GM12891 (cell line): Measurements from ENCODE around the gene NOX1.

Source experiments
- PAX5 ChIP-seq: IDR thresholded peaks from 2 replicates; pipeline ENCODE4 v1.6.1; 2011; ENCODE audit warnings: low read length, moderate library complexity, mild to moderate bottlenecking; ENCODE audit not compliant: insufficient read depth, severe bottlenecking
- POLR2A ChIP-seq: IDR thresholded peaks from 2 replicates; pipeline ENCODE4 v1.6.1; 2011; ENCODE audit warnings: low read depth, low read length, control low read depth
- POLR2AphosphoS5 ChIP-seq: IDR thresholded peaks from 2 replicates; pipeline ENCODE4 v1.6.1; 2011; ENCODE audit warnings: low read depth, low read length, control low read depth
- TAF1 ChIP-seq: IDR thresholded peaks from 2 replicates; pipeline ENCODE4 v1.6.1; 2011; ENCODE audit warnings: low read depth, low read length, control low read depth

DNA sequence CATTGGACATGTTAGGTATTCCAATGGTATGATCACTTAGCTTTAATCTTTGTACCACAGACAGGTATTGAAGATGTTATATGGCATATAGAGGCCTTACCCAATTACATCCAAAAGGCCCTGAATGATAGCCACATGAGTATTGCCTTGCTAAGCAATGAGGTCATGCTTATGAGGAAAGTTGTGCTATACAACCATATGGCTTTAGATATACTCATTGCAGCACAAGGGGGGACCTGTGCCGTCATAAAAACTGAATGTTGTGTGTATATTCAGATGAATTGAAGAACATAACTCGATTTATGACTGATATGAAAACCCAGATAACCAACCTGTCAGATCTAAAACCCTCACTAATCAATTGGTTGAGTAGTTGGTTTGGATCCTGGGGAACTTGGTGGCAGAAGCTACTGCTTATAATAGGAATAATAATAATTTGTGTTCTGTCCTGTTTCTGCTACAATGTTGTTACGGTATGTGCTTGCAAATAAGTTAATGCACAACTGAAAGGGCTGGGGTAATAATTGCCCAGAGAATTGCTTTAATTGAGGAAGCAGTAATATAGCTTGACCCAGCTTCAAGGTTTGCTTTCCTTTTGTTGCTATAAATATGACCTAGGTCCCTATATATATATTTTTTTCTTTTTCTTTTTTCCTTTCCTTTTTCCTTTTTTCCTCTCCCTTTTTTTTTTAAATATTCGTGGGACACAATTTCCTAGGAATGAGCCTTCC is 75.5 kb downstream of the NOX1 start:
- no peak for TF ChIP-seq POLR2AphosphoS5
- TF ChIP-seq POLR2A: no peak
- no peak for TF ChIP-seq TAF1
- TF ChIP-seq PAX5: no peak
